ENCODE results near the gene ZNF667.

ZNF667 gene

DNA sequence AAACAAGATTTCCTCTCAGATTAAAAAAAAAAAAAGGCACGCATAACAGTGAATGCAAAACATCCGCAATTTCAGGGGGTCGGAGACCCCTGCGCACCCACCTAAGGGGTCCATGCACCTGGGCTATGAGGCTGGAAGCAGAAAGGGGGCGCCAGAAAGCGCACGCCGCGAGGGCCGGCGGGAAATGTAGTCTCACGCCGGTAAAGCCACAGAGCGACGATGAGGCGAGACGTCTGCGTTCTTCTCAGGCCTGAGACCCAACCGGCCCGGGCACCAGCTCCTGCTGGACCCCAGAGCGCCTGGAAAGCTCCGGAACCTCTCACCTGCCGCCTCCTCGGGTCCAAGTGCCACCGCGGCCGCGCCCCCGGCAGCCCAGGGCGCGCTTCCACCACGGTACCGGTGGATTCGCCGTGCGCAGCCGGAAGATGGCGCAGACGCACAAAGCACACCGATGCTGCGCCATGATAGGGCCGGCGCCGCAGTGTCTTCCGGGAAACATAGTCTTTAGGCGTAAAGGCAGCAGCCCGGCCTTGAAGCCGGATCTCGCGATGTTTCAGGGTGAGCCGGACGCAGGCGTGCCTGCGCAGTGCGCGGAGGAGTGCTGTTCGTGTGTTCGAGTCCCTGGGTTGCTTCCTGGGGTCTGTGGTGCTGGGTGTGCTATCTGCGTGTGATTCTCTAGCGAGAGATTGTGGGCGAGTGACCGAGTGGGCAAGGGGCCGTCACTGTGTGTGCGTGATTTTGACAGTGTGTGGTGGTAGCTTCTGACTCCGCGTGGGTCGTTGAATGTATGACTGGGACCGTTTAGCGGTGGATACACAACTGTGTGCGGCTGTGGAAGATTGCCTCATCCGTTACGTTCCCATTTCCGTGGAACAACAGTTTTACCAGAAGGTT lies 83.8 kb downstream of the ZNF667 start, which contains the start of gene ZNF582:
ZNF582 (minus strand) TSS at position 416 of the 894 bp plus-strand sequence. CDS start 1,782 bp downstream, outside the sequence.
- DNase-seq (ENCODE audit: low read depth) = peak; percentile 87
- peak; percentile 87 for TF ChIP-seq CTCF (IDR thresholded peaks at IDR 0.05; ENCODE audit: control insufficient read depth, insufficient read depth, low read depth, low read length, missing control alignments)
- peak within 1 kb of the TSS; percentile 53 for H3K4me3 ChIP-seq (ENCODE audit: control insufficient read depth, low read depth, low read length)
